Measurements from ENCODE around the gene CELSR2.

The CELSR2 gene

GRCh38 chr1:109312978-109313775 is 63.8 kb downstream of the CELSR2 start:
- DNase-seq, result no peak

- no peak for DNase-seq
Observed at GRCh38 chr1:109314795-109315194, 65.5 kb downstream of the CELSR2 start.

DNA sequence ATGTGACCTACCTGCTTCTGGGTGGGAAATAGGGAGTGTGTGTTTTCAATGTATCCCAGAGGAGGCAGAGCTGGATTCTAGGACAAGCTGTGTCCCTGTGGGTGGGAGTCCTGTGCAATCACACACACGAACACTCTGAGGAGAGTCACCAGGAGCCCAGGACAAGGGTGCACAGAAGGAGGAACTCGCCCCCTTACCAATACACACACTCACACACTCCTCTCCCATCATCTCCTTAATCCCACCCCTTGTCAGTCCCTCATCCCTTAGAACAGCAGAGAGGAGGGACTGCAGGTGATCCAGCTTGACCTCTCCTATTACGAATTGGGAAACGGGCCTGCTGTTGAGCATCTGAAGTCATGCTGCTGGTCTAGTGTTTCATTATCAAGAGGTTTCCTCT is 65.9 kb downstream of the CELSR2 start:
- DNase-seq, result no peak

DNA sequence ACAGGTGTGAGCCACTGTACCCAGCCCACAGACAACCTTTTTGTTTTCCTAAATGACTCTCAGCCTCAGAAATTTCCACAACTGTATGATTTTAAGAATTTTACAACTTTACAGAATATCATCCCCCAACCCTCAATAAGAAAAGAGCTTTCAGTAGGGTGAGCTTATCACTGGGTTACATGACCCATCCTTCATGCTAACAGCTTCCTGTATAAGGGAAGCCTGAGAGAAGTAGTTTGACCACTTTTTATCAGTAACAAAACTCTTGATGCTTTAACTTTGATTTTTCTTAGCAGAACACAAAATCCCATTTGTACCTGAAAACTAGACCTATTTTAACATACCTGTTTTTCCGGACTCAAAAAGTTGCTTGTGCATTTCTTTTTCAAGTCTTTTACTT is 67.2 kb downstream of the CELSR2 start:
- DNase-seq, result no peak

GRCh38 chr1:109319114-109319513 is 69.8 kb downstream of the CELSR2 start:
- no peak for DNase-seq

- DNase-seq, result no peak
Observed at GRCh38 chr1:109322974-109323373, 73.6 kb downstream of the CELSR2 start.
